ENCODE measurements around the gene RNGTT.

The RNGTT gene

DNA sequence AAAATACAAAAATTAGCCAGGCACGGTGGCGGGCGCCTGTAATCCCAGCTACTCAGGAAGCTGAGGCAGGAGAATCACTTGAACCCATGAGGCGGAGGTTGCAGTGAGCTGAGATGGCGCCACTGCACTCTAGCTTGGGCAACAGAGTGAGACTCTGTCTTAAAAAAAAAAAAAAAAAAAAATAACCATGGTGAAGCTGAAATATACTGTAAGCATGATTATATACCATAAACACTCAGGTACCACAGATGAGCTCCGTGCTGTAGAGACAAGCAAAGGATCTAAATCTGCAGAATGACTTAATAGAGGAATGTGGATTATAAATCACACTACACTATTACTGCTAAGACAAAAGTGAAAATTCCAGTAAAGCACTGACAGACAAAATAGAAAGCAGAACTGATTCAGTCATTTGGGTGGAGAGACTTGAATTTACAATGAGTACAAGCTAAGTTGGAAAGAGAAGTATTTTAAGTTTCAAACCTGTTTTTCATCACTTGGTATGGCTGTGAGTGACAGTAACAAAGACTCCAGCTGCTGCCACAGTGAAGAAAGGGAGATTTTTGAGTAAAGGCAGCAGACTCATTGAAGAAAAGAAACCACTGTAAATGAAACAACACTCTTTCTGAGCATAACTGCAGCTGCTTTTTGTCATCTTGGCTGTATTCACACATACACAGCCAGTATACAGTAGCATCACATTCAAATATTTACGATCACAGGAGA is 322.1 kb downstream of the RNGTT start:
- no peak for DNase-seq

DNA sequence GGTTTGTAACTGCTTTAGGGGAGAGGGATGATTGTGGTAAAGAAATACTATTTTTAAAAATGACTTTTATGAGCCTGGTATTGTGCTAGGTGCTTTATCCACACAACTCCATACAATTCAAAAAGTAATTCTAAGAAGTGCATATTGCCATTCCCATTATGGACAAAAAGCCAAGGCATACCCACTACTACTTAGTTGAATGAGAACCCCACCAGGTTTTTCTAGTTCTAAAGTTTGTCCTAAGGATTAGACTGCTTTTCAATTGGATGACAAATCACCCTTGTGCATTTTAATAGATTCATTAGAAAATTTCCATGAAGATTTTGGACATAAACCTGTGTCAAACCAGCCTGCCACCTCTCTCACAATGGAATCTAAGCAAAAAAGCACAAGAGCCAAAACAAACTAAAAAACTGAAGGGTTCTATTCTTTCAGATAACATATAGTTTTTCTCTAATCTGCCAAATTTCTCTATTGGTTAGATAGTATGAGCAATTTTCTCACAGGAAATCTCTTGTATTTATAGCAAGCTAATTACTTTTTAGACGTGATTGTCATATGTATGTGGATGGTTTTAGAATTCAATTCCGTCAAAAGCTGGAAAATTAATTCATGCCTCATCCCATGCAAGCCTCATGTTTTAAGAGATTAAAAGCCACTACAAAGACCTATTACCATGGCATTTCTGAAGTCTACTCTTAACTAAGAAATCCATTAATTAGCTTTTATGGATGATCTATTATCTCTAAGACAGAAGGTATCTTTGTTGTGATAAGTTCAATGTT is 325.5 kb downstream of the RNGTT start:
- DNase-seq = no peak

DNA sequence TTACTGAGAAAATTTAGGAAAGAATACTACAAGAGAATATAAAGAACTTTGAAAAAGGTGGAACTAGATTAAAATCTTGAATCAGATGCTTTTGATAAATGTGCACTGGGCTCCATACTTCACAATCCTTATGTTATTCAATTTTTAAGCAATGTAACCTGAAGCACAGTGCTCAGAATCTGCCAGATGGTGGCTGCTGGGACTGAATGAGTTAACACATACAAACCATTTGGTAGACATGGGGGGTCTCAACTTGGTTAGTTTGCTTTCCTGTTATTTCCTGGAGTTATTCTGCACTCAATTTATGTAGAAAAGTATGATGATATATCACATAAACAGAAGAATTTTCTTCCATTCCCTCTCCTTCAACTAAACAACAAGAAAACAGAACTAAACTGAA is 326.5 kb downstream of the RNGTT start:
- DNase-seq = no peak

DNA sequence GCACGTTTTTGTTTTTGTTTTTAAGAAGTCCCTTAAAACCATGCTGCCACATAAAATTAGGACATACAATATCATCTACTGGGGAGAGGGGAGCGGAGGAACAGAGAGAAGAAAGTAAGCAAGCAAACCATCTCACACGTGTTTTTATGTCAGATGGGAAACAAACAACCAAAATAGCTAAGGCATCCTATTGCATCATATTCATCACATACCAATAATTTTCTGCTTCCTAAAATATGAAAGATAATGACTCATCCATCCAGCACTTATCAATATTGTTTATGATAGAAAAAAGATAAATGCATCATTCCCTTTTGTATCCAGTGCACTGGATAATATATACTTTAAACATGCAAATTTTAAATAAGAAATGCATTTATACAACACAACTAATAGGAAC is 329.6 kb downstream of the RNGTT start:
- DNase-seq = no peak

DNA sequence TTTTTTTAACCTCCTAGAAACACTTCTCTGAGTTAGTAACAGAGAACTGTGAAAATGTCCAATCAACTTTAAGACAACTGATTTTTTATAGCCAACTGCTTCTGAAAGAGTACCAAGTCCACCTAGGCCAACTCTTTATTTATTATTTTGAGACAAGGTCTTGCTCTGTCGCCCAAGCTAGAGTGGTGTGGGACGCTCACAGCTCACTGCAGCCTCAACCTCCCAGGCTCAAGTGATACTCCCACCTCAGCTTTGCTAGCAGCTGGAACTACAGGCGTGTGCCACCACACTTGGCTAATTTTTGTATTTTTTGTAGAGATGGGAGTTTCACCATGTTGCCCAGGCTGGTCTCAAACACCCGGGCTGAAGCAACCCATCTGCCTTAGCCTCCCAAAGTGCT is 331.6 kb downstream of the RNGTT start:
- DNase-seq = no peak

DNA sequence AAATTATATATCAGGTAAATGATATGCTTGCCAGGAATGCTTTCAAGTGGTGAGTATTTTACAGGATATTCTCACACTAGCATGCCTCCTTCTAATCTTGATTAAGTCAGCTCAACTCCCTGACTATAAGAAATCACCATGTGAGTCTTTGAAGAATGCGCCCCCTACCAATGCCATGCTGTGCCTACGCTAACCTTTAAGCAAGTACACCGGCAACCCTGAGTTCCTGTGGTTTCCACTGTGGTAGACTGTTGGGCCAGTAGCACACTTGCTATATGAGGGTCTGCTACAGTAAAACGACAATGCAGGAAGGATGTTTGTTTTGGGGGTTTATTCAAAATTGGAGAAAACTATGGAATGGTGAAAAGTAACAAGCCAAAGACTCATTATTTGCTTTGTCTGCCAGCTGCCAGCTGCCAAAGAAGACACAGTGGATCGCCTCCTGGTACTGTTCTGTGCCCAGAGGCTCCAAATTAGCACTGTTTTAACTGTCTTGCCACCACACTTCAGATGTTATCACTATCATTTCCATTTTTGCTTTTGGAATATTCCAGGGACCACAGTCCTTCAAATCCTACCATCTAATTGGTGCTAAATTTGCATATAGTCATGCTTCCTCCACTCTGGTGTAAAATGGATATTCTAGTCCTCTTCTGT is 333.5 kb downstream of the RNGTT start:
- DNase-seq = no peak

DNA sequence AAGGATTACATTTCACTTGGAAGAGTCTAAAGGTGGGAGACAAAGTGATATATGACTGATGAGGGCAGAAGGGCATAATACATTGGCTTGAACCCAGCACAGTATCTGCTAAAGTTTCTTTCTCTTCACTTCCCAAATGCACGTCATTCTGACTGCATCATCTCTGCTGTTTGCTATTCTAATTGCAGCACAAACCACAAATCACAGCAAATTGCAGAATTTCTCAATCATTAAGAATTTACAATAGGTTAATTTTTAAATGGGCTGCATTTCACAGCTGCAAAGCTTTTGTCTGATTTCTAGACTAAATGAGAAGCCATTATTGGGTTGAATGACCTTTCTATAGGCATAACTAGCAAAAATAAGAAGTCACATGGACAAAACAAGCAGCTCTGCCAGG is 337.0 kb downstream of the RNGTT start:
- no peak for DNase-seq

DNA sequence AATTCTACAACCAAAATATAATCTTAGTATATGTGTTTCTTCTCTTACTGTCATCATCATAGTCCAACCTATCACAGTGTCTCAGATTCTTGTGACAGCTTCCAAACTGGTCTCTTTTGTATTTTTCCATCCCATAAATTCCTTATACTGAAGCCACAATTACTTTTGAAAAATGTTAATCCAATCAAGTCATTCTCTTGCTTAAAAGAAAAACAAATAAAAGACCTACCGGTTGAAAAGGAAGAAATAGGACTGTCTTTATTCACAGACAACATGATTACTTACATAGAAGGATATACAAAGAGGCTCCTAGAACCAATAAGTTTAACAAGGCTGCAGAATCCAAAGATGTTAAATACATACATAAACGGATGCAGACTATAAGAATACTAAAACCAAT is 339.9 kb downstream of the RNGTT start:
- no peak for DNase-seq

DNA sequence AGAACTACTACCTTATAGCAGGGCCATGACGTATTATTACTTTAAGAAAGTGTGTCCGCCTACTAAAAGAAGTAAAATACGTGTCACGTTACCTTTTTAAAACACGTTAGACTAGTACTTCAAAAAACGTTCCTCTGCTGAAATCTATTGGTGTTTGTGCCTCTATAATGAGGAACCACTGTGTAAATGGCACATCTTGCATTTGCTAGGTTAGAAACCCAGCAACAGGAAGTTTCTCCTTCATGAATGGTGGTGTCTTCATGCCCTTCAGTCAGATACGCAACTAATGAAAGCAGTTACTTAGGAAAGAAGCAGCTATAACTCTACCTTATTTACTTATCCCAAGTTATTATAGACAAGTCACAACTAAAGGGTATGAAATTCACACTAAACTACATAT is 343.5 kb downstream of the RNGTT start:
- DNase-seq = no peak

DNA sequence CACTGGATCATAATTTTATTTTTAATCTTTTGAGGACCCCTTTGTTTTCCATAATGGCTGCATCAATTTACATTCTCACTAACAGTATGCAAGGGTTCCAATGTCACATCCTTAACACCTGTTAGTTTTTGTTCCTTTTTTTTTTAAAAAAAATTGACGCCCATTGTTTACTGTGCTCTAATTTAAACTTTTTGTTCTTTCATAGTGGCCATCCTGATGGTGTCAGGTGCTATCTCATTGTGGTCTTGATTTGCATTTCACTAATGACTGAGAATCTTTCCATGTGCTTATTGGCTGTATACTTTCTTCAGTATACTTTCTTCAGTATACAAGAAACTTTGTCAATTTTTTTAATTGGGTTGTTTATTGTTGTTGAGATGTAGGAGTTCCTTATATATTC is 347.0 kb downstream of the RNGTT start:
- no peak for DNase-seq

DNA sequence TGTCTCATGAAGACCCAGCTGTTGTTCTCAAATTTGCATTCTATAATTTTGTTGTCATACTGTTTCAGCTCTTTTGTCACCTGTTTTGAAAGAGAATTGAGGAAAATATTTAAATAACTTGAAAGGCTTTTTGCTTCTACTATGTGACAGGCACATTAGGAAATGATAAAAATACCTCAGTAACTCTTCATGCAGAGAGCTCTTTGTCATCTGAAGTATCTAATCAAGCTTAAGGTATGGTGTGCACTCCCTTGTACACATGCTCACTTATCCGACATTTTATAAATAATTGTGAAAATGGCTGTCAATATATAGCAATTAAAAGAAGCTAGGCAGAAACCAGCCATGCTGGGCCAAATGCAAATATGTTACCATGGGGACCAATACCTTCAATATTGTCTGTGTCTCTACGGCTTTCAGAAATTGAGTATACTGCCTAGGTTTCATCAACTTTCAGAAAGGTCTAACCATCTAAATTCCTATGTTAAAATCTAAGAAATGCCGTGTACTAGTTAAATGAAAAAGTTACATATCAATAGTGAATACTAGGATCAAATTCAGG is 349.0 kb downstream of the RNGTT start:
- DNase-seq = no peak

DNA sequence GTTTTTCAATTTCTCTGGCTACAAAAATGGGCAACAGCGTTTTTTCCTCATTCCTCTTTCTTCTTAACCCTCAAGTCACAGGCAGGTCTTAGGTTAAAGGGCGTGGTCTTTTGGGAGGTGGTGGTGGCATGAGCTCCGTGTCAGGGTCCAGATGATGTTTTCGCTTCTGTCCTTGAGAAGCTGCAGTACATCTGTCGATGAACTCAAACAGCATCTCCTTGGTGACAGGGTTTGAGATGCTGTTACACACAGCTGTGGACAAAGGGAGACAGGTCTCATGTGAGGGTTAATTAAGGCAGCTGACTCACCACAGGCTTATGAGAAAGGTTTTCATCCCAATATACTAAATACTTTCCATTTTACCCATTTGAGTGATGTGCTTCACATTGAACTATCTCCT is 350.8 kb downstream of the RNGTT start:
- no peak for DNase-seq

DNA sequence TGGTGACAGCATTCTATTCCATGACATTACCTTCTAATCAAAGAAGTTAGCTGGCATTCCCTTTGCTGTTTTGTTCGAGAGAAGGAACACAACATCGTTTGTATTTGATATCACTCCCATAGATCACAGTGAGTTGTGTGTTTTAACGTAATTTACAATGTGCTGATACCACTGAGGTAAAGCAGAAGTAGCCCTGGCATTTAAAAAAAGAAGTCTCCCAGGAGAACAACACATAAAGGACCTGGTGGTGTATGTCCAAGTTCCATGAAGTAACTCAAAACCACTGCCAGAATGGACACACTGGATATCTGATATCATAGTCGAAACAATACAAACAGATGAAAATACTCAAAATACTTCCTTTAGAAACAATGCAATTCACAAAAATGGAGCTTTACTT is 351.7 kb downstream of the RNGTT start:
- no peak for DNase-seq

DNA sequence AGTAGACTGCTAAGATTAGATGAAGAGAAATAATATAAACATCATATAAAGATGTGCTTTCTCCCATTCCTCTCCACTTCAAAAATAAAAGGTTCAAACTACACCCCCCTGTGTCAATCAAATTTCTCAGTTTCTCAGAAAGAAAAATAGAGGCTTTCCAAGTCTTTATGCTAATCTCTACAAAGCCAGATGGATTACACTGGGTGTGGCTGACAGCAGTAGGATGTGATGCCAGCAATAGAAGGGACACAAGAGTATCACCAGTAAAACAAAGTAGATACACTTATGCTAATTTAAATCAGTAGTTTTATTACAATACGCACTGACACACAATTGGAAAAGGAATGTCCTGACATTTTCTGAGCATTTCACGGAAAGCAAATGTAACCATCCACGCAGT is 353.4 kb downstream of the RNGTT start:
- no peak for DNase-seq

DNA sequence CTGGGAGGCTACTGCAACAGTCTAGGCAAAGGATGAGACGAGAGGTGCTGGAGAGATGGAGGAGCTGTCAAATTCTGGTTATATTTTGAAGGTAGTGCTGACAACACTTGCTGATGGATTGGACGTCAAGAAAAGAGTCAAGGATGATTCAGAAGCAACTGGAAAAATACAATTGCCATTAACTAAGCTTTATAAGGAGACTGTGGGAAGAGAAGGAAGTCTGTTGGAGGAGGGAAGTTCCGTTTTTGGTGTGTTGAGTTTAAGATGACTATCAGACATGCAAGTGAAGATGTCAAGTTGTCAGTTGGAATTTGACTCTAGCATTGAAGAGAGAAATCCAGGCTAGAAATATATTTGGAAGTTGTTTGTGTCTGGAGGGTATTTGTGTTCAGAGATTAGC is 358.1 kb downstream of the RNGTT start:
- no peak for DNase-seq

DNA sequence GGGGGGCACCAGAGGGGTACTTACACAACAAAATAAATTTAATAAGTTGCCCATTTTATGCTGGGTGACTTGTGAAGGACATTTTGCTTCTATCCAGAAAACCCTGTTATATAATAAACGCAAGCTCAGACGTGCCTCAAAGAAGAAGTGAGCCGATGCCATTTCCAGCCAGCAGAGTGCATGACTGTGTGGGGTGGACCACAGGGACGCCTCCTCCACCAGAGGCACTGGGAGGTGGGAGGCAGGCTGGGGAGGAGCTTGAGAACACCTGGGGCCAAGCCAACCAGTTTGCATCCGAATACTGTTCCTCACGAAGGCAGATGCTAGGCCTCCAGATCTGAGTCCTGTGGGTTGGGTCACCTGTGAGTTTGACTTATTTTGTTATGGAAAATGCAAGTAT is 363.8 kb downstream of the RNGTT start:
- DNase-seq = no peak

DNA sequence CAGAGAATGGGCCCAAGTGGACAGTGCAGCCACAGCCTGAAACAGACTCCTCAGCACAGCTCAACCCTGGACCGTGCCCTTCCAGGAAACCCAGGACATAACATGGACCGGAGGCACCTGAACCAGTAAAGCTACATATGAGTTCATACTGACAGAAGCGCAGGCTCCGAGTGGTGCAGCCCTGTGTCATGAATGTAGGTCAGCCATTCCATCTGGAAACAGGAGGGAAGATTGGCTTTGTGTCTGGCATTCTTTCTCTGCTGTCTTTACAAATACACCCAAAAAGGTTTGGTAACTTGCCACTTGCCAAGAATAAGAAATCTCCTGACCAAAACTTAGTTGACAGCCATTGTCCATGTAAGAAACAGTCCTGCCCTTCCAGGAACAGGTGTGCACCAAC is 366.6 kb downstream of the RNGTT start:
- DNase-seq = no peak

DNA sequence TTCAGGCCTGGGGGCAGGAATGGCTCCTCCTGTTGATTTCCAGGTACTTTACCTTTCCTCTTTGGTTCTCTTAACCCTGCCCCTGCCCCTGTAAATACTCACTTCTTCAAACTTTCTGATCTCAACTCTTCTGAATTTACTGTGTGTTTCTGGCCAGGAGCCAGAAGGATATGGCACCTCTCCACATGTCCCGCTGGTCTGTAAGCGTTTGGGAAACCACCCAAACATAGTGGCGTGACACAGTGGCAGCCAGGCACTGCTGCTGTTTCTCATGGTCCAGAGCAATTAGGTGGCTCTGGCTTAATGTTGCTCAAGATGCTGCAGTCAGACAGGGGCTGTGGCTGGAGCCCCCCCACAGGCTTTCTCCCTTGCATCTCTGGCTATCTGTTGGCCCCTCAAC is 374.5 kb downstream of the RNGTT start:
- no peak for DNase-seq

DNA sequence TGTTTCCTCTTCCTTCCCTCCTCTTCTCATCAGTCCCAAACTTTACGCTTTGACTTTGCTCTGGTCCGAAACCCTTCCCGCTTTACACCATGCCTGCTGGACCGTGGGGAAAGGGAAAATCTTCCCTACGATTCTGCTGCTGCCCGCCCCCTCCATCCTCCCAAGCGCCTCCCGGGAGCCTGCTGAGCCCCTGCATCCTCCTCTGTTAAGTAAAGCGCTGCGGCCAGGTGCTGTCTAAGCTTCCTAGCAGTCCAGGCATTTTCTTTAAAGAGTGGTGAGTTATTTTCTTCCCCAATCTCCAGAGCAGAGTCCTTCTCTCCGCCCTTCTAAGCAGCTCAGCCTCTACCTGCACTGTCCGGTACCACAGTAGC is 376.3 kb downstream of the RNGTT start:
- DNase-seq = no peak

DNA sequence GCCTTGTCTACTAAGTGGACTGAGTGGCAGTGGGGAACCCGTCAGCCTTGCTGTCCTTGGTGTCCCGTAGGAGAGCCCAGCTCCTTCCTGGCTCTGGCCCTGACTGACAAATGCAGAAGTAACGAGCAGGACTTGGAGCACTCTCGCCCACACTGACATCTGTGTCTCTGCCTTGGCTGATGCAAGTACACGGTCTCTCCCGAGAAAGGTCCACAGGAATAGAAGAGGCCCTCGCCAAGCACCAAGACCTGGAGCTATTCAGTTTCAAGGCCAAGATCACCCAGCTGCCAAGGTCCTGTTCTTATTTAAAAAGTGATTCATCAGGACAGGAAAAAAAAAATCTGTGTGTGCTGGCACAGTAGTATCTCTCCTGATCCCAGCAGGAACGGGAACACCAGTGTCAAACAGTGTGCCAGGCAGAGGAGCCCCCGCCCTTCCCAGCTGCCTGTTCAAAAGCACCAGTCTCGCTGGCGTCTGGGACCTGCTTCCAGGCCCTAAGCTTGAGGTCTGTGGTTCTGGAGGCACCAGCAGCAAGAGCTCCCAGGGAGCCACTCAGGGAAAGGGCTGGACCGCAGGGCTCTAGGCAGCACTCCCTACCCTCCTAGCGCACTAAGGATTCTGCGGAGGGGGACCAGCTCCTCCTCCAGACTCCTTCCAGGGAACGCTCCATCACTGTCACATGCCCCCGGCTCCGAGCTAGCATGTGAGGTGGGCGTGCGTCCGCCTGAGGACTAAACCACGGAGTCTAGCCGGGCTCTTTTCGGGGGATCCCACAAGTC is 376.9 kb downstream of the RNGTT start:
- no peak for DNase-seq

DNA sequence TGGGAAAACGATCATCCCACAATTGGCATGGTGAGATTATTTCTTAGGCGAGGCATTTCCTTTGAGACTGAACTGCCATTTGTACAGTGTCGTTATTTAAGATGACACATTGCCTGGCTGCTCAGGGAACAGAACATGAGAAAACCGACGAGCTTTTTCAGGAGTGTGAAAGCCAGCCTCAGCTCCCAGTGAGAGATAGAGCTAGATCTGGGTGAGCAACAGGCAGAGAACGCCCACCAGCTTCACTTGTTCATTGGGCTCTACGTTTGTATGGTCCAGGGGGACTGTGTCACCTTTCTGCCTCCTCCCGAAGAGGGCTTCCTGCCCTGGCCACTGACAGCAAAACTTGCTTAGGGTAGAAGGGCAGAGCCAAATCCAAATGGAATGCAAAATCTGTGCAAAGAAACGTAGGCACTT is 378.1 kb downstream of the RNGTT start:
- DNase-seq = no peak

DNA sequence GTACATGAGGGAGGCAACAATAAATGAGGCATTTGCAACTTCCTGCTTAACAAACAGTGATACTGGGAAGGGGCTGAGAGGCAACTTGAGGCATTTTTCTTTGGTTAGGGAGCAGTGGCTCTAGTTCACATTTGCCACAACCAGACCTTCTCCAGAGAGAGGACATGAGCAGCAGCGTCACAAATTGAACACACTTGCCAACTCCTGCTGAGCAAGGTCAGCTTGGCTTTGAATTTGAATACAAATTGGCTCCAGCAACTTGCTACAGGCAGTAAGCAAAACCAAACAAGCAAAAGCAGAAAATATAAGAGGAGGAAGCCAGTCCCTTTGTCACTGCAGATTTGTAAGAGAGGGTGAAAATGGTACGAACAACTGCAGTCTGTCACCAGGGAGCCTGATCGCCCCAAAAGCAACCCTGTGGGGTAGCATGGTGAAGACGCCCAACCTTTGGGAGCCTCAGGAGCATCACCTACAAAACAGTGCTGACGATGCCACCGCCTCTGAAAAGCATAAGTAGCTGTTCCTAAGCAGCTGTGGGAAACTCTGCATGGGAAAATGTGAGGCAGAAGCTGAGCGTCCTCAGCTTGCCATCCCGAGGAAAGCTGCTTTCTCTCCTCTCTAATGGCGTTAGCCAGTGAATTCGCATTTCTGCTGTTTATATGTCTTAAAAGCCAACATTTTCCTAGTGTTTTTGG is 378.7 kb downstream of the RNGTT start:
- no peak for DNase-seq

DNA sequence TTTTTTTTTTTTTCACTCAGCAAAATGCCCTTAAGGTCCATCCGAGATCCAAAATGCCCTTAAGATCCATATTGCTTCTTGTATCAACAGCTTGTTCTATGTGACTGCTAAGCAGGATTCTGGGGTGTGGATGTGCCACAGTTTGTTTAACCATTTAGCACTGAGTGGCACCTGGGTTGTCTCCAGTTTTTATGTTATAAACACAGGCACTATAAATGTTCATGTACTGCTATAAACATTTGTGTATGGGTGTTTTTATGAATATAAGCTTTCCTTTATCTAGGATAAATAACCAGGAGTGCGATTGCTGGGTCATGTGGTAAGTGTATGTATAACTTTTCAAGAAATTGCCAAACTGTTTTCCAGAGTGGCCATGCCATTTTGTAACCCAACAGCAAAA is 386.0 kb downstream of the RNGTT start:
- no peak for DNase-seq
